ENCODE results near the gene BAHCC1.

BAHCC1 gene

DNA sequence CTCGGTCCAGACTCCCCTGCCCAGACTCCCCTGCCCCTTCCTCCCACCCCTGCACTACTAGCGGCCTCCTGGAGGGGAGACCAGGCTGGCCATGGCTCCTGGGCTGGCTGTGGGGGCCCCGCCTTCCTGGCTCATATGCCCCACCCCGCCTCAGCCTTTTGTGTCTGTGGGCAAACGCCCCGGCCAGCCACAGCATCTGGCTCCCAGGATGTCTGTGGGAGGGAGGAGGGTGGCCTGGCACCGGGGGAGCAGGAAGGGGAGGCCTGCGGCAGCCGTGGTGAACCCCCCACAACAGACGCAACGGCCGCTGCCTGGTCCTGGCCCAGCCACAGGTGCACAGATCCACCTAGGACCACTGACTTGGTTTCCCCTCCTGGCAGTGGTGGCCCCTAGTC is 32.9 kb downstream of the BAHCC1 start:
- DNase-seq: peak; percentile 91

GRCh38 chr17:81428516-81428915 is 33.3 kb downstream of the BAHCC1 start:
- DNase-seq: peak; percentile 84

DNA sequence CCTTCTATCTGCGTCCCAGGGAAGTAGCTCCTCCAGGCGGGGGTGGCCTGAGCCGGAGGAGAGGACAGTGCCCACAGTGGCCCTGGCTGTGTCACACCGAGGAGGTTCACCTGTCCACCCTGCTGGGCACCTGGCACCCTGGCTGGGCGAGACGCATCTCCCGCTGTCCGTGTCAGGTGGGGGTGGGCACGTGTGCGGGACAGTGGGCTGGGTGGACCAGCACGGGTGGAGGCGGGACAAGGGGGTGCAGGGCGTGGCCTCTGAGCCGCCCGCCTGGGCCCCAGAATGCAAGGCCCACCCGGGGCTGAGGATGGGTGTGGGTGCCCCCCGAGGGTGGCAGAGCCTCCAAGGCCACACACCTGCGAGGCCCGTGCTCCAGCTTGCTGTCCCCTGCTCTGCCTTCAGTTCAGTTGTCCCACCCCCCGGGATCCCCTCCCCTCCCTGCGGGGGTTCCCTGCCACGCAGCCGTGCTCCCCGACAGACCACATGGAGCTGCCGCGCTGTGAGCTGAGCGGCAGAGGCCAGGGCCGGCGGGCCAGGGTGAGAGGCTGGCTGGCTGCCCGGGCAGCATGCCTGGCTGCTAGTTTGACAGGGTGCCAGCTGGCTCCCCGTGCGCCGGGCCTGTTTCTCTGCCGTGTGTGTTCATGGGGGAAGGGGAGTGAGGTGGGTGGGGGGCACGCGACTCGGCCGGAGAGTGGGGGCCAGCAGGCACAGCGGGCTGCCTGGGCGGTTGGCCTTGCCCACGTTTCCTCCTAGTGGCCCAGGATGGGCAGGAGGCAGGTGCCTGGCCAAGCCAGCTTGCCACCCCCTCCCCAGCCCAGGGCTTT is 33.9 kb downstream of the BAHCC1 start:
- DNase-seq: peak; percentile 86

DNA sequence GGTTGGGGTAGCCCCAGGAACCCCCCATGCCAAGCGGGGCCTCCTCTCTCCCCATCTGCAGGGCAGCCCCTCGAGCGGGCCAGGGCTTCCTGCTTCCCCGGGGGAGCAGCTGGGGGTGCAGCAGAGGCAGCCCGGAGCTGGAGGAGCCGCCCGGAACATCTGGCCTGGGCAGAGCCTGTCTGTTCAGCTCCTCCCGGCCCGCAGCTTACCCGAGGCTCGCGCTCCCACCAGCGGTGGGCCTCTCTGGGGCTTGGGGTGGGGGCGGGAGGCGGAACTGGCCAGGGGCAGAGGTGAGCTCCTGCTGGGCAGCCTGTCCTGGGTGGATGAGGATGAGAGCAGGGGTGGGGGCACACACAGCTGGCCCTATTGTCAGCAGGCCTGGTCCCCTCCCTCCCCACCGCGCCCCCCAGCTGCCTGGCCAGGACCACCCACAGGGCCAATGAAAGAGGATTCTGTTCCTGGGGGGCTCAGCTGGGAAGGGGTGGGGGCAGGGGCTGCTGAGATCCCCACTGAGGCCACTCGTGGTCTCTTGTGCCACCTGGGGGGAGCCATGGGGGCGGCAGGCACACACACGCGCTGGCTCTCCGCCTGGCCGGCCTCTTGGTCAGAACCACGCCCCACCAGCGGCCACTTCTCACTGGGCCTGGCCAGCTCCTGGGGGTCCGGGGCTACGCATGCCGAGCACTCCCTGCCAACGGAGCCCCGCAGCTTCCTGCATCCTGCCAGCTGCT is 34.7 kb downstream of the BAHCC1 start:
- DNase-seq: peak; percentile 77

GRCh38 chr17:81431545-81432482 is 36.6 kb downstream of the BAHCC1 start:
- no peak for DNase-seq

DNA sequence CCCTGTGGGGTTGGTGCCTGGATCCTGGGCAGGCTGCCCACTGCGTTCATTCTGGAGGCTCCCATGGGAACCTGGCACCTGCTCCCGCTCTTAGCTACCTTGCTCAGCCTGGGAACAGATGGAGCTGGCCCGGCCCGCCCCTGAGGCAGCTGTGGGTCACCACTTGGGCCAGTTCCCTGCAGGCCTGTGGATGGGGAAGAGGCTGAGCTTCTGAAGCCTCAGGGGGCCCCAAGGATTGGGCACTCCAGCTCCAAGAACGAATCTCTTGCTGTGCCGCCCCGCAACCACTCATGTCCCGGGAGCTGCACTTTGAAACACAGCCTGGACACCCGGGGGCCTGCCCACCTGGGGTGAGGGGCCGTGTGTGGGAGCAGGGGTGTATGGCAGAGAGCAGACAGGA is 37.7 kb downstream of the BAHCC1 start:
- no peak for DNase-seq

DNA sequence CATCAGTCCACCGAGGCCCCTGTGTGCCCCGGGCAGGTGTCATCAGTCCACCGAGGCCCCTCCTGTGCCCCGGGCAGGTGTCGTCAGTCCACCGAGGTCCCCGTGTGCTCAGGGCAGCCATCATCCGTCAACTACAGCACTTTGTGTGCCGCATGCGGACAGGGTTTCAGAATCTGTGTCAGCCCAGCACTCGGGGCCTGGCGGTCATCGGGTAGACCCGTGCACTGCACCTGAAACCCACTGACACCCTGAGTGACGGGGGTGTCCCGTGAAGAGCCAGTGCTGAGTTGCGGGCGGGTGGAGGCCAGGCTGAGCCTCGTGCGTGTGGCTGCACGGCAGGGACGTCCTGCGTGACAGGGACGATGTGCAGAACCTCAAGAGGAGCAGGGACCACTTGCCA is 38.4 kb downstream of the BAHCC1 start:
- DNase-seq: no peak

DNA sequence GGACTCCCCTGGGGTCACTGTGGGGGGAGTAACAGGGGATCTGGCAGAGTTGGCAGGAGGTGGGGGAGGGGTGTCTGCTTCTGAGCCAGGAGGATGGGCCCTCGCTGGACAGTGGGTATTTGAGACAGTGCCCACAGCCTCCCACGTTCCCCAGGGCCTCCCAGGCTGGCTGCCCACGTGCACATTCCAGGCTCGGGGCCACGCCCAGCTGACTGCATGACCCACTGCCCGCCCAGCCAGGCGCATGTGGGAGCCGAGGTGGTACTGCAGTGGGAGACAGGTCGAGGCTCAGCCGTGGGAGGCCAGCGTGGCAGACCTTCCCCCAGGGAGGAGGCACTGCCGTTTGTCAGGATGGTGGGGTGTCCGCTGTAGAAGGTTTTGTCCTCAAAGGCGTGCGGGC is 38.8 kb downstream of the BAHCC1 start:
- DNase-seq: no peak

GRCh38 chr17:81434681-81435417 is 39.6 kb downstream of the BAHCC1 start:
- DNase-seq: no peak

- no peak for DNase-seq
Measured at GRCh38 chr17:81435652-81436293, 40.5 kb downstream of the BAHCC1 start.

GRCh38 chr17:81436294-81436849 is 41.1 kb downstream of the BAHCC1 start:
- no peak for DNase-seq

DNA sequence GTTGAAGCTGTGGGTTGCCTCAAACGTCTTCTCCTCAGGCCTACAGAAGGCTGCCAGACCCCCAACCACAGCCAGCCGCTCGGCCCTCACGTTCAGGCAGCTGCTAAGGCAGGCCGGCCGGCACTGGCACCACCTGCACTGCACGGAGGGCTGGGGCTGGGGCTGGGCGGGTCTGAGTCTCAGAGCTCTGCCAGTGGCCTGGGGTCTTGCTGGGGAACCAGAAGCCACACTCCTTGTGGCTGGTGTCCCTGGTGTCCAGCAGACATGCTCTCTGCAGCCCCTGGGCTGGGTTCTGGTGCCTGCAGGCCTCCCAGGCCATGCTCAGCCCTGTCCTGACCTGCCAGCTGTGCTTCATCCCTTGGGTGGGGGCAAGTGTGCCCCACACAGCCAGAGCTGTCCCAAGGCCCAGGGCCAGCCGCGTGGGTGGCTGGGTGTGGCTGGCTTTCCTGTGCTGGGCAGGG is 42.0 kb downstream of the BAHCC1 start:
- peak; percentile 38 for DNase-seq

DNA sequence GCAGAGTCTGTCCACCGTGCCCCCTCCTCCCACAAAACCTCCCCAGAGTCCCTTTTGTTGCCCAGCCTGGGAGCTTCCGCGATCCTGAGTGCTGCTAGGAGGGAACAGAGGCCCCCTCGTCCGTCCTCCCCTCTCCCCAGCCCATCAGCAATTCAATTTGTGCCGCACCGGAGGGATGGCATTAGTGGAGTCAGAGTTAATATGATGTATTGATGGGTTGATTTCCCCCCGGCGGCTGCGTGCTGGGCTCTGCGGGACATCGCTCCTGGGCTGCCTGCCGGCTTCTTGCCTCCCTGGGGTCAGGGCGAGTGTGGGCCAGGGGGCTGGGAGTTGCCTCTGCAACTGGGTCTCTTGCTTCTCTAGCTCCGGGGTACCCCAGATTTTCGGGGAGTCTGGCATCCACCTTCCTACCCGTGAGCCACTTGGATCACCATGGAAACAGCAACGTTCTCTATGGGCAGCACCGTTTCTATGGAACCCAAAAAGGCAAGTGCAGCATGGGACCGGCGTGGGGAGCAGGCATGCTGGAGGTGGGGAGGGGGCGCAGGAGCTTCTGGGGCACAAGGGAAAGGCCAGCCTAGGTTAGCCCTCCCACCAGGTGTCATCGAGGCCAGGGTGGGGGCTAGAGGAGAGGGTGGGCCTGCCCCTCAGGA is 42.9 kb downstream of the BAHCC1 start:
- DNase-seq: no peak

GRCh38 chr17:81438688-81439087 is 43.4 kb downstream of the BAHCC1 start:
- peak; percentile 31 for DNase-seq

DNA sequence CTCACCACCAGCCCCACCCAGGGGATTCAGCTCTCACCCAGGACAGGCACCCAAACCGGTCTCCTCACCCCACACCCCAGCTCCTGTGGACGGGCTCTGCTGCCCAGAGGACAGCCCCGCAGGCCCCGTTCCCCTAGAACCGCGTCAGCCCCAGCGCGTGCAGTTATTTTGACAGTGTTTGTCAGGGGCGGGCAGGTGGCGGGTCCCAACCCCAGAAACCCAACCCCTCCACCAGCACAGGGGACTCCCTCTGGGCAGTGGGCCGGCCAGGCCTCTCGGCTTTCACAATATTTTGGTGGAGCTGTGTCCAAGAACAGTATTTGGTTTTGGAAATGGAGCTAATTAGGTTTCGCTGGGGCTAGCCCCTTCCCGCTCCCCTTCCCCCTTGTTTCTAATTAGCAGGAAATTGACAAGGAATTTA is 44.8 kb downstream of the BAHCC1 start:
- DNase-seq: no peak

- peak; percentile 61 for DNase-seq
Measured at GRCh38 chr17:81440511-81441244, 45.4 kb downstream of the BAHCC1 start.

- DNase-seq: no peak
Measured at GRCh38 chr17:81442791-81443190, 47.5 kb downstream of the BAHCC1 start.

GRCh38 chr17:81443269-81443668 is 48.0 kb downstream of the BAHCC1 start:
- DNase-seq: no peak

- DNase-seq: no peak
Measured at GRCh38 chr17:81444610-81445339, 49.5 kb downstream of the BAHCC1 start.
